Activated CD8-positive, alpha-beta T cell treated with anti-CD3 and anti-CD28 coated beads for 36 hours (primary cell): ENCODE results near the gene EBF4. TPM values are rescaled to one million over a fixed set of nuclear protein-coding genes. Genes with fewer than 3 reads are reported as not detected.
A peak's percentile ranks its signal among the peaks of the same experiment; 100 is the strongest.

ENCODE experiments used
- ATAC-seq: fragments of 200-7000 bp; cut with Tn5 transposase; one replicate; pipeline ENCODE4 v1.10.0; 2021; ENCODE audit warnings: mild to moderate bottlenecking, moderate library complexity
- CTCF ChIA-PET: fragments of 350-600 bp; sonication (Branson Sonifier 250); formaldehyde crosslinking; loops from one replicate; lab custom pipeline; 2021; ENCODE audit warnings: antibody characterized with exemption; lab: Charles Lee
- POLR2A ChIA-PET: fragments of 350-600 bp; sonication (Branson Sonifier 250); formaldehyde crosslinking; loops from one replicate; lab custom pipeline; 2021; ENCODE audit warnings: antibody characterized with exemption; lab: Charles Lee
- DNase-seq: peaks from one replicate; pipeline ENCODE4 v3.0.0-alpha.2; 2020
- H3K27ac Mint-ChIP-seq: one replicate; pipeline ENCODE4 v1.8.0; 2021; ENCODE audit warnings: mild to moderate bottlenecking, mixed read lengths
- H3K27me3 Mint-ChIP-seq: one replicate; pipeline ENCODE4 v1.8.0; 2021; ENCODE audit warnings: mixed read lengths
- H3K36me3 Mint-ChIP-seq: one replicate; pipeline ENCODE4 v1.8.0; 2021; ENCODE audit warnings: low read depth, mixed read lengths
- H3K4me1 Mint-ChIP-seq: one replicate; pipeline ENCODE4 v1.8.0; 2021; ENCODE audit warnings: low read depth, mixed read lengths
- H3K4me3 Mint-ChIP-seq: one replicate; pipeline ENCODE4 v1.8.0; 2021; ENCODE audit warnings: mild to moderate bottlenecking, moderate library complexity, mixed read lengths
- H3K9me3 Mint-ChIP-seq: one replicate; pipeline ENCODE4 v1.8.0; 2021; ENCODE audit warnings: mixed read lengths
- intact Hi-C: fragments of 100-400 bp; cut with micrococcal nuclease; formaldehyde crosslinking; loops from one replicate; pipeline ENCODE4 v1.10.0; 2022
- total RNA-seq, 2 experiments: library from RNA; stranded (reverse); gene quantifications; one replicate each; pipeline ENCODE4 v1.2.3, GENCODE V29; 2021
- TF ChIP-seq, protein P1 (sequence below): fragments of 200-600 bp; IDR thresholded peaks from one replicate; pipeline ENCODE4 v1.8.0; 2022; ENCODE audit warnings: antibody characterized with exemption, mild to moderate bottlenecking

EBF4 gene
- total RNA-seq, 2 experiments from 2014 or later: 1.1 to 1.2 TPM

- CTCF ChIA-PET: no interaction called here
- H3K4me3 Mint-ChIP-seq: no peak overlapping the region
Measured at GRCh38 chr20:2797136-2797983, 104.8 kb downstream of the EBF4 start.

DNA sequence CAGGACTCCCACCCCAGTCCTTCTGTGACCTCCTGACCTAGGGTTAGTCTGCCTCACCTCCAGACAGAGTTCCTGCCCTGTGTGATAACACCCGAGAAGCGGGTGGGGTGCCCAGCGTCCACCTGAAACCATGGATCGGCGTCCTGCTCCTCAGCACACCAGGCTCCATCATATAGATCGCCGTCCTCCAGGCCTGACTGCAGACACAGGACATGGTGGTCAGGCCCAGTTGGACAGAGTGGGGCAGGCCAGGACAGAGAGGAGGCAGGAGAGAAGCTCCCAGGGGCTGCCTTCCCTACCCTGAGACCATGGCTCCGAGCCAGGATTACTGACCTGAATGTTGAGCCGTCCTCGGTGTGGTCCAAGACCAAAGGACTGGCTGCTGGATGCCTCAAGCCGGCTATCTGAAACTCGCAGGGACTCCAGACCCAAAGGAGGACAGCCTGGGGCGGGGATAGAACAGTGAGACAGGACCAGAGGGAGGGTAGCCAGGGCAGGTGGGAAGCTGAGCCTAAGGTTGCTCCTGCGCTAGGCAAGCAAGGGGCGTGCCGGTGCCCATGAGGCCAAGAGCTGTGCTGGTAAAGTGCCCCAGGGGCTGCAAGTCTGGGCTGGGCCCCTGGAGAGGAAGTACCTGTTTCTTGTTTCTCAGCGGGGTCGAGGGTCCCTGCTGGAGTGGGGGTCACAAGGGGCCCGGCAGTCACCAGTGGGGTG lies 105.7 kb downstream of the EBF4 start:
- no peak overlapping the region for H3K4me3 Mint-ChIP-seq
- ChIA-PET POLR2A (interaction anchor here (0.5 to 1.3 kb wide), 2 partner anchors 42 to 163 kb away, joined by 3 read pairs; no protein-coding TSS in a partner anchor), CTCF (interaction anchor here (0.7 kb wide), 1 partner anchor 31 kb away, joined by 3 read pairs; no protein-coding TSS in a partner anchor)
- ATAC-seq (no peak), DNase-seq (no peak)
- peaks cover 5% of the 10 kb centered on the region for H3K36me3 Mint-ChIP-seq
- TF ChIP-seq, protein P1, sequence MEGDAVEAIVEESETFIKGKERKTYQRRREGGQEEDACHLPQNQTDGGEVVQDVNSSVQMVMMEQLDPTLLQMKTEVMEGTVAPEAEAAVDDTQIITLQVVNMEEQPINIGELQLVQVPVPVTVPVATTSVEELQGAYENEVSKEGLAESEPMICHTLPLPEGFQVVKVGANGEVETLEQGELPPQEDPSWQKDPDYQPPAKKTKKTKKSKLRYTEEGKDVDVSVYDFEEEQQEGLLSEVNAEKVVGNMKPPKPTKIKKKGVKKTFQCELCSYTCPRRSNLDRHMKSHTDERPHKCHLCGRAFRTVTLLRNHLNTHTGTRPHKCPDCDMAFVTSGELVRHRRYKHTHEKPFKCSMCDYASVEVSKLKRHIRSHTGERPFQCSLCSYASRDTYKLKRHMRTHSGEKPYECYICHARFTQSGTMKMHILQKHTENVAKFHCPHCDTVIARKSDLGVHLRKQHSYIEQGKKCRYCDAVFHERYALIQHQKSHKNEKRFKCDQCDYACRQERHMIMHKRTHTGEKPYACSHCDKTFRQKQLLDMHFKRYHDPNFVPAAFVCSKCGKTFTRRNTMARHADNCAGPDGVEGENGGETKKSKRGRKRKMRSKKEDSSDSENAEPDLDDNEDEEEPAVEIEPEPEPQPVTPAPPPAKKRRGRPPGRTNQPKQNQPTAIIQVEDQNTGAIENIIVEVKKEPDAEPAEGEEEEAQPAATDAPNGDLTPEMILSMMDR: no peak
- no peak overlapping the region for H3K27ac Mint-ChIP-seq
- H3K4me1 Mint-ChIP-seq: peaks cover 22% of the 10 kb centered on the region
- intact Hi-C loops: no loop called here
- peaks cover 44% of the 10 kb centered on the region for H3K27me3 Mint-ChIP-seq
- H3K9me3 Mint-ChIP-seq: no peaks in the 10 kb centered on the region

More at GRCh38 chr20:2797136-2797983, 104.8 kb downstream of the EBF4 start:
- TF ChIP-seq, protein P1: no peak
- no peak for DNase-seq
- ATAC-seq: no peak
- H3K9me3 Mint-ChIP-seq: no peaks in the 10 kb centered on the region
- H3K27me3 Mint-ChIP-seq: peaks cover 39% of the 10 kb centered on the region
- no peak overlapping the region for H3K27ac Mint-ChIP-seq
- H3K36me3 Mint-ChIP-seq: peaks cover 5% of the 10 kb centered on the region
- POLR2A ChIA-PET: no interaction called here
- H3K4me1 Mint-ChIP-seq: peaks cover 22% of the 10 kb centered on the region
- intact Hi-C loops: no loop called here

- Mint-ChIP-seq H3K4me3 (peak overlapping the region; percentile 76), H3K9me3 (no peaks in the 10 kb centered on the region), H3K36me3 (peaks cover 5% of the 10 kb centered on the region), H3K4me1 (peaks cover 22% of the 10 kb centered on the region), H3K27ac (no peak overlapping the region), H3K27me3 (peaks cover 49% of the 10 kb centered on the region)
- ATAC-seq (no peak), DNase-seq (no peak)
- intact Hi-C loops: no loop called here
- CTCF ChIA-PET: interaction anchor here (0.7 kb wide), 1 partner anchor 32 kb away, joined by 3 read pairs; no protein-coding TSS in a partner anchor
- POLR2A ChIA-PET: interaction anchor here (0.5 to 1.3 kb wide), 2 partner anchors 41 to 163 kb away, joined by 3 read pairs; no protein-coding TSS in a partner anchor
- TF ChIP-seq, protein P1: no peak
Measured at GRCh38 chr20:2798814-2799213, 106.2 kb downstream of the EBF4 start.

- DNase-seq (no peak), ATAC-seq (no peak)
Measured at GRCh38 chr20:2799271-2799670, 106.7 kb downstream of the EBF4 start.

More at GRCh38 chr20:2799271-2799670, 106.7 kb downstream of the EBF4 start:
- Mint-ChIP-seq H3K9me3 (no peaks in the 10 kb centered on the region), H3K4me1 (peaks cover 22% of the 10 kb centered on the region), H3K27me3 (peaks cover 52% of the 10 kb centered on the region), H3K36me3 (peaks cover 5% of the 10 kb centered on the region), H3K27ac (no peak overlapping the region), H3K4me3 (peak overlapping the region; percentile 76)
- TF ChIP-seq, protein P1: no peak
- intact Hi-C loops: no loop called here
- ChIA-PET CTCF (interaction anchor here (0.7 kb wide), 1 partner anchor 32 kb away, joined by 3 read pairs; no protein-coding TSS in a partner anchor), POLR2A (interaction anchor here (1.3 kb wide), 1 partner anchor 41 kb away, joined by 3 read pairs; no protein-coding TSS in a partner anchor)
